Activated CD4-positive, alpha-beta T cell treated with anti-CD3 and anti-CD28 coated beads, Interleukin-2, amount 10 ng/mL, durations not matched to agents 7 days and 5 days (primary cell): ENCODE results near the gene LTBP4. TPM values are rescaled to one million over a fixed set of nuclear protein-coding genes. Genes with fewer than 3 reads are reported as not detected.
"Not testable (repeated sequence)": the region's sequence is repeated elsewhere in the genome, so short reads cannot be mapped to it uniquely, and the experiment has no call there.

Experiments
- CTCF ChIA-PET: fragments of 350-600 bp; sonication (Branson Sonifier 250); formaldehyde crosslinking; loops from one replicate; lab custom pipeline; 2021; ENCODE audit warnings: antibody characterized with exemption; lab: Charles Lee
- POLR2A ChIA-PET: fragments of 350-600 bp; sonication (Branson Sonifier 250); formaldehyde crosslinking; loops from one replicate; lab custom pipeline; 2021; ENCODE audit warnings: antibody characterized with exemption; lab: Charles Lee
- DNase-seq: peaks from one replicate; pipeline ENCODE4 v3.0.0-alpha.2; 2020
- H3K27ac Mint-ChIP-seq: one replicate; pipeline ENCODE4 v1.8.0; 2021; ENCODE audit warnings: mild to moderate bottlenecking, moderate library complexity, mixed read lengths
- H3K27me3 Mint-ChIP-seq: one replicate; pipeline ENCODE4 v1.8.0; 2021; ENCODE audit warnings: mixed read lengths
- H3K36me3 Mint-ChIP-seq: one replicate; pipeline ENCODE4 v1.8.0; 2021; ENCODE audit warnings: low read depth, mixed read lengths
- H3K4me1 Mint-ChIP-seq: one replicate; pipeline ENCODE4 v1.8.0; 2021; ENCODE audit warnings: mixed read lengths
- H3K4me3 Mint-ChIP-seq: one replicate; pipeline ENCODE4 v1.8.0; 2021; ENCODE audit warnings: mild to moderate bottlenecking, moderate library complexity, mixed read lengths
- H3K9me3 Mint-ChIP-seq: one replicate; pipeline ENCODE4 v1.8.0; 2021; ENCODE audit warnings: mixed read lengths
- total RNA-seq, 2 experiments: library from RNA; stranded (reverse); gene quantifications; one replicate each; pipeline ENCODE4 v1.2.3, GENCODE V29; 2021

Gene LTBP4
- total RNA-seq, 2 experiments from 2014 or later = 71.3 to 75.7 TPM

GRCh38 chr19:40620161-40620485 is 19.0 kb downstream of the LTBP4 start:
- H3K9me3 Mint-ChIP-seq = no peaks in the 10 kb centered on the region

GRCh38 chr19:40621283-40621682 is 20.1 kb downstream of the LTBP4 start:
- Mint-ChIP-seq H3K9me3 (no peaks in the 10 kb centered on the region), H3K27ac (no peak overlapping the region), H3K36me3 (peaks cover 27% of the 10 kb centered on the region), H3K27me3 (no peaks in the 10 kb centered on the region), H3K4me1 (peaks cover 19% of the 10 kb centered on the region), H3K4me3 (no peak overlapping the region)
- no peak for DNase-seq
- ChIA-PET POLR2A (no interaction called here), CTCF (interaction anchor here (1.1 to 2.3 kb wide), 3 partner anchors 13 to 19 kb away, joined by 3 to 13 read pairs (median 3); no protein-coding TSS in a partner anchor)

More at GRCh38 chr19:40620161-40620485, 19.0 kb downstream of the LTBP4 start:
- DNase-seq = no peak
- Mint-ChIP-seq H3K4me3 (no peak overlapping the region), H3K27me3 (no peaks in the 10 kb centered on the region), H3K4me1 (peaks cover 22% of the 10 kb centered on the region), H3K36me3 (peaks cover 26% of the 10 kb centered on the region), H3K27ac (no peak overlapping the region)
- CTCF ChIA-PET = interaction anchor here (0.6 to 2.3 kb wide), 6 partner anchors 10 to 377 kb away, joined by 3 to 13 read pairs (median 3); no protein-coding TSS in a partner anchor
- POLR2A ChIA-PET = no interaction called here

DNA sequence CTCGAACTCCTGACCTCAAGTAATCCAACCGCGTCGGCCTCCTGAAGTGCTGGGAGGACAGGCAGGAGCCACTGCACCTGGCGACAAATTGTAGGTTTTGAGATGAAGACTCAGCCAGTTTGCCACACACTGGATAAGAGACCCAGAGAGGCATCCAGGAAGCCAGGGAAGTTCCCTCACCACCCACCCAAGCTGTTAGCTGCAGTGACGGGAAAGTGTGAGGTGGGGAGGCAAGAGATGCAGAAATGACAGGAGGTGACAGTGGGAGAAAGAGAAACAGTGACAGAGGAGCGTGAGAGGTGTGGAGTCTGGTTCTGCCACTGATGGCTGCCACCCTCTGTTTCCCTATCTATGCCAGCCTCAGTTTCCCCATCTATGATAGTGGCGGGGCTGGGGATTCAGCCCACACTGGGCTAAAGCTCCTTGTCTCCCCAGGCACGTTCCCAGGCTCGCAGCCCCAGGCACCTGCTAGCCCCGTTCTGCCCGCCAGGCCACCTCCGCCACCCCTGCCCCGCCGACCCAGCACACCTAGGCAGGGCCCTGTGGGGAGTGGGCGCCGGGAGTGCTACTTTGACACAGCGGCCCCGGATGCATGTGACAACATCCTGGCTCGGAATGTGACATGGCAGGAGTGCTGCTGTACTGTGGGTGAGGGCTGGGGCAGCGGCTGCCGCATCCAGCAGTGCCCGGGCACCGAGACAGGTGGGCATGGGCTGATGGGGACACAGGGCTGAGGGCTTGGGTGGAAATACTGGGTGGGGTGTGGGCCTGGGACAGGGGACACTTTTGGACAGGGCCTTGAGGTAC is 21.0 kb downstream of the LTBP4 start:
- ChIA-PET POLR2A (no interaction called here), CTCF (interaction anchor here (2.3 to 4.8 kb wide), 2 partner anchors 12 to 13 kb away, joined by 13 to 31 read pairs; no protein-coding TSS in a partner anchor)
- no peak for DNase-seq
- Mint-ChIP-seq H3K4me1 (peaks cover 19% of the 10 kb centered on the region), H3K27me3 (no peaks in the 10 kb centered on the region), H3K27ac (peak overlapping the region; percentile 76), H3K4me3 (no peak overlapping the region), H3K9me3 (no peaks in the 10 kb centered on the region), H3K36me3 (peaks cover 28% of the 10 kb centered on the region)

DNA sequence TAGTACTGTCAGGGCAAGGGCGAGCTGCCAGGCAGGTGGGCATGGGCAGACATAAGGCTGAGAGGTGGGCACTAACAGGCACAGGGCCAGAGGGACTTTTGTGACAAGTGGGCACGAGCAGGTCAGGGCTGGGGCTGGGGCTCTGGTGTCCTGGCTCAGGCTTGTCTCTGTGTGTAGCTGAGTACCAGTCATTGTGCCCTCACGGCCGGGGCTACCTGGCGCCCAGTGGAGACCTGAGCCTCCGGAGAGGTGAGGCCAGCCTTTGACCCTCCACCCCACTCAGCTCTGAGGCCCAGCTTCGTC is 21.6 kb downstream of the LTBP4 start:
- H3K36me3 Mint-ChIP-seq = peaks cover 29% of the 10 kb centered on the region
- ChIA-PET POLR2A (no interaction called here), CTCF (interaction anchor here (0.9 to 4.8 kb wide), 2 partner anchors 12 to 99 kb away, joined by 3 to 31 read pairs; no protein-coding TSS in a partner anchor)
- no peaks in the 10 kb centered on the region for H3K27me3 Mint-ChIP-seq
- H3K9me3 Mint-ChIP-seq = no peaks in the 10 kb centered on the region
- no peak overlapping the region for H3K4me3 Mint-ChIP-seq
- peak overlapping the region; percentile 74 for H3K27ac Mint-ChIP-seq
- H3K4me1 Mint-ChIP-seq = peaks cover 19% of the 10 kb centered on the region
- DNase-seq = no peak

GRCh38 chr19:40623403-40624251 is 22.5 kb downstream of the LTBP4 start:
- H3K9me3 Mint-ChIP-seq = no peaks in the 10 kb centered on the region
- CTCF ChIA-PET = interaction anchor here (0.9 to 4.8 kb wide), 3 partner anchors 11 to 100 kb away, joined by 3 to 31 read pairs (median 4); no protein-coding TSS in a partner anchor
- no peak for DNase-seq
- H3K27ac Mint-ChIP-seq = no peak overlapping the region
- no peaks in the 10 kb centered on the region for H3K27me3 Mint-ChIP-seq
- POLR2A ChIA-PET = no interaction called here
- H3K4me1 Mint-ChIP-seq = peaks cover 19% of the 10 kb centered on the region
- H3K4me3 Mint-ChIP-seq = no peak overlapping the region
- H3K36me3 Mint-ChIP-seq = peaks cover 26% of the 10 kb centered on the region

DNA sequence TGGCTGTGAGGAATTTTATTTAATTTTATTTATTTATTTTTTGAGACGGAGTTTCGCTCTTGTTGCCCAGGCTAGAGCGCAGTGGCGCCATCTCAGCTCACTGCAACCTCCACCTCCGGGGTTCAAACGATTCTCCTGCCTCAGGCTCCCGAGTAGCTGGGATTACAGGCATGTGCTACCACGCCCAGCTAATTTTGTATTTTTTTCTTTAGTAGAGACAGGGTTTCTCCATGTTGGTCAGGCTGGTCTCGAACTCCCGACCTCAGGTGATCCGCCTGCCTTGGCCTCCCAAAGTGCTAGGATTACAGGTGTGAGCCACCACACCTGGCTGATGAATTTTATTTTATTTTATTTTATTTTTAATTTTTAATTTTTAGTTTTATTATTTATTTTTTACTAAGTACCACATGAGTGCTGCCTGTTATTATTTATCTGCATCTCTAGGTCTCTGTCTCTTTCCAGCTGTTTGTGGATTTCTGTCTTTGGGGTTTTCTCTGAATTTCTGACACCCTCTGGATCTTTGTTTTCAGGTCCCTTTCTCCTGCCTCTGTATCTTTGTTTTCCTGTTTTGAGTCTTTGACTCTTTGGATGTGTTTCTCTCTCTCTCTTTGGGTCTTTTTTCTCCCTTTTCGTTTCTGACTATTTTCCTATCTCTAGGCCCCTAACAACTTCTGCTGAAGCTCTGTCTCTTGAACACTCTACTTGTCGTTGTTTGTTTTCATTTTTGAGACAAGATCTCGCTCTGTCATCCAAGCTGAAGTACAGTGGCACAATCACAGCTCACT is 23.4 kb downstream of the LTBP4 start:
- POLR2A ChIA-PET, H3K27ac Mint-ChIP-seq, DNase-seq, H3K27me3 Mint-ChIP-seq, H3K4me3 Mint-ChIP-seq, H3K9me3 Mint-ChIP-seq: not testable (repeated sequence)
- peaks cover 19% of the 10 kb centered on the region for H3K4me1 Mint-ChIP-seq
- CTCF ChIA-PET = interaction anchor here (1.6 to 4.8 kb wide), 2 partner anchors 10 to 26 kb away, joined by 4 to 31 read pairs; no protein-coding TSS in a partner anchor
- H3K36me3 Mint-ChIP-seq = peaks cover 23% of the 10 kb centered on the region

GRCh38 chr19:40625406-40626120 is 24.4 kb downstream of the LTBP4 start:
- no peak overlapping the region for H3K4me3 Mint-ChIP-seq
- H3K27ac Mint-ChIP-seq = peak overlapping the region; percentile 10
- peaks cover 24% of the 10 kb centered on the region for H3K36me3 Mint-ChIP-seq
- POLR2A ChIA-PET = no interaction called here
- peaks cover 22% of the 10 kb centered on the region for H3K4me1 Mint-ChIP-seq
- H3K9me3 Mint-ChIP-seq = no peaks in the 10 kb centered on the region
- CTCF ChIA-PET = interaction anchor here (4.8 kb wide), 1 partner anchor 9 kb away, joined by 31 read pairs; no protein-coding TSS in a partner anchor
- no peak for DNase-seq
- H3K27me3 Mint-ChIP-seq = no peaks in the 10 kb centered on the region

GRCh38 chr19:40626918-40627317 is 25.7 kb downstream of the LTBP4 start:
- peaks cover 19% of the 10 kb centered on the region for H3K36me3 Mint-ChIP-seq
- ChIA-PET CTCF (interaction anchor here (4.8 kb wide), 1 partner anchor 7 kb away, joined by 31 read pairs; no protein-coding TSS in a partner anchor), POLR2A (no interaction called here)
- H3K4me1 Mint-ChIP-seq = peaks cover 25% of the 10 kb centered on the region
- no peaks in the 10 kb centered on the region for H3K27me3 Mint-ChIP-seq
- H3K27ac Mint-ChIP-seq = no peak overlapping the region
- DNase-seq = no peak
- no peak overlapping the region for H3K4me3 Mint-ChIP-seq
- H3K9me3 Mint-ChIP-seq = no peaks in the 10 kb centered on the region

- Mint-ChIP-seq H3K4me1 (peaks cover 25% of the 10 kb centered on the region), H3K36me3 (peaks cover 17% of the 10 kb centered on the region), H3K27me3 (no peaks in the 10 kb centered on the region), H3K4me3 (no peak overlapping the region), H3K9me3 (no peaks in the 10 kb centered on the region), H3K27ac (no peak overlapping the region)
- ChIA-PET CTCF (no interaction called here), POLR2A (no interaction called here)
- no peak for DNase-seq
These were observed 26.5 kb downstream of the LTBP4 start for GRCh38 chr19:40627486-40628279.

DNA sequence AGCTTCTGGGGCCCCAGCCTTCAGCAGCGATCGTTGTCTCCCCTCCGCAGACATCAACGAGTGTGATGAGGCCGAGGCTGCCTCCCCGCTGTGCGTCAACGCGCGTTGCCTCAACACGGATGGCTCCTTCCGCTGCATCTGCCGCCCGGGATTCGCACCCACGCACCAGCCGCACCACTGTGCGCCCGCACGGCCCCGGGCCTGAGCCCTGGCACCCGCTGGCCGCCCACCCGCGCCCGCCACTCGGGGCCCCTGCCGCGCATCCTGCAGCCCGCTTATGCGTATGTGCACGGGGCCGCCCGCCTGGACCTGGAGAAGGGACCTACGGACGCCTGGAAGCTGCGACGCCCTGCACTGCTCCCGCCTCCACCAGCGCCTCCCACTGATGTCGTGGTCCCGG is 28.2 kb downstream of the LTBP4 start:
- peaks cover 18% of the 10 kb centered on the region for H3K4me1 Mint-ChIP-seq
- no peaks in the 10 kb centered on the region for H3K9me3 Mint-ChIP-seq
- no peaks in the 10 kb centered on the region for H3K27me3 Mint-ChIP-seq
- H3K27ac Mint-ChIP-seq = no peak overlapping the region
- peaks cover 14% of the 10 kb centered on the region for H3K36me3 Mint-ChIP-seq
- ChIA-PET CTCF (no interaction called here), POLR2A (no interaction called here)
- no peak overlapping the region for H3K4me3 Mint-ChIP-seq
- DNase-seq = no peak

DNA sequence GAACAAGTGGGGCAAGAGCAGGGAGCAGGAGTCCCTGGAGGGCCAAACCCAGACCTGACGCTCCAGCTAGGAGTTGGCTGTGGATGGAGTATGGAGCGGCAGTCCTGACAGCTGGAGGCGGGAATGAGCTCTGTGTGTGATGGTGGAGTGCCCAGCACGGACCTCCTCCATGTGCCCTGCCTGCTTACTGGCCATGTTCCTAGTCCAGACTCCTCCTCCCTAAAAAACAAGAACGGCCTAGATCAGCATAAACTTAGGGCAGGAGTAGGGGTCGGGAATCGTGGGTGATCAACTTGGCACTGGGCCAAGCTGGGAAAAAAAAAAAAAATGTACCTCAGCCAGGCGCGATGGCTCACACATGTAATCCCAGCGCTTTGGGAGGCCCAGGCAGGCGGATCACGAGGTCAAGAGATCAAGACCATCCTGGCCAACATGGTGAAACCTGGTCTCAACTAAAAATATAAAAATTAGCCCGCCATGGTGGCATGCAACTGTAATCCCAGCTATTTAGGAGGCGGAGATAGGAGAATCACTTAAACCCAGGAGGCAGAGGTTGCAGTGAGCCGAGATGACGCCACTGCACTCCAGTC is 29.5 kb downstream of the LTBP4 start:
- Mint-ChIP-seq H3K27me3 (peaks cover 6% of the 10 kb centered on the region), H3K27ac (no peak overlapping the region), H3K9me3 (no peaks in the 10 kb centered on the region), H3K36me3 (peaks cover 8% of the 10 kb centered on the region), H3K4me3 (no peak overlapping the region), H3K4me1 (peaks cover 15% of the 10 kb centered on the region)
- DNase-seq = no peak
- POLR2A ChIA-PET = no interaction called here
- CTCF ChIA-PET = interaction anchor here (0.8 kb wide), 1 partner anchor 109 kb away, joined by 3 read pairs; no protein-coding TSS in a partner anchor
